ENCODE measurements around the gene NOL3.

Gene NOL3

GRCh38 chr16:67207249-67208091 is 37.1 kb downstream of the NOL3 start:
- DNase-seq, result no peak

GRCh38 chr16:67208154-67208896 is 38.0 kb downstream of the NOL3 start:
- DNase-seq, result no peak

- no peak for DNase-seq
These were observed 39.2 kb downstream of the NOL3 start for GRCh38 chr16:67209565-67209964.

- no peak for DNase-seq
These were observed 40.0 kb downstream of the NOL3 start for GRCh38 chr16:67210069-67210937.

- no peak for DNase-seq
These were observed 41.3 kb downstream of the NOL3 start for GRCh38 chr16:67211674-67212073.

- no peak for DNase-seq
These were observed 42.4 kb downstream of the NOL3 start for GRCh38 chr16:67212766-67213165.

GRCh38 chr16:67213197-67214019 is 43.1 kb downstream of the NOL3 start:
- no peak for DNase-seq

GRCh38 chr16:67215706-67216105 is 45.4 kb downstream of the NOL3 start:
- DNase-seq, result no peak

GRCh38 chr16:67216612-67217490 is 46.5 kb downstream of the NOL3 start:
- DNase-seq, result no peak

GRCh38 chr16:67223992-67224391 is 53.7 kb downstream of the NOL3 start:
- no peak for DNase-seq
